RCC 7860 (cell line): ENCODE results near the gene GSG1L.

Experiments used
- DNase-seq: peaks from one replicate; pipeline ENCODE4 v3.0.0-alpha.2; 2015; ENCODE audit warnings: low spot score
- FAIRE-seq: peaks from 2 replicates; lab custom pipeline; 2012; peaks lifted over from hg19 to GRCh38; lab: Jason Lieb, UNC

Gene GSG1L

GRCh38 chr16:27767081-27767480 is 296.4 kb downstream of the GSG1L start:
- no peak for DNase-seq
- no peak for FAIRE-seq

DNA sequence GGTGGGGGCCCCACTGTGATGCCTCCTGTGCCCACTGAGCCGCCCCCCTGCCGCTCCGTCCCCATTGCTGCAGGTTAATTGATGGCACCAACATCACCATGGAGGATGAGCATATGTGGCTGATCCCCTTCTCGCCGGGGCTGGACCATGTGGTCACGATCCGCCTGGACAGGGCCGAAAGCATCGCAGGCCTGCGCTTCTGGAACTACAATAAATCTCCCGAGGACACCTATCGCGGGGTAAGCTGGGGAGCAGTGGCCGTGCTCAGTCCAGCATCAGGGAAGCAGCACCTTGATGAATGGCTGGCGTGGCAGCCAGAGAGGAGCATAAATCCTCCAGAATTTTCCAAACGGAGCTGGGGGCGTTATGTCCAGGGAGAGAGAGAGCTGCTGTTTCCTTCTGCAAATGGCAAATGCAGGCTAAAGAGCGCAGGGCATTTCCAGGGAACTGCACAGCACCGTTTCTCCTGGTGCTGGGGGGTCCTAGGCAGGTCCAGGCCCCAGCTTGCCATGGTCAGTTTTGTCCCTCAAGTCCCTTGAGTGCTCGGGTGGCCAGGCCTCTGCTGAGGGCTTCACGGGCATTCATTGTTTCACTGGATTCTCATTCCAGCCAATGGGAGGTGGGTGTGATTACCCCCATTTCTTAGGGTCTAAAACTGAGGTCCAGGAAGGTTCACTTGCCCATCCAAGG is 297.1 kb downstream of the GSG1L start:
- no peak for DNase-seq

GRCh38 chr16:27764869-27765675 is 298.4 kb downstream of the GSG1L start:
- FAIRE-seq, result no peak
- no peak for DNase-seq

More for the DNA sequence above, 297.1 kb downstream of the GSG1L start:
- no peak for FAIRE-seq

- no peak for FAIRE-seq
- no peak for DNase-seq
Measured at GRCh38 chr16:27764427-27764826, 299.1 kb downstream of the GSG1L start.

DNA sequence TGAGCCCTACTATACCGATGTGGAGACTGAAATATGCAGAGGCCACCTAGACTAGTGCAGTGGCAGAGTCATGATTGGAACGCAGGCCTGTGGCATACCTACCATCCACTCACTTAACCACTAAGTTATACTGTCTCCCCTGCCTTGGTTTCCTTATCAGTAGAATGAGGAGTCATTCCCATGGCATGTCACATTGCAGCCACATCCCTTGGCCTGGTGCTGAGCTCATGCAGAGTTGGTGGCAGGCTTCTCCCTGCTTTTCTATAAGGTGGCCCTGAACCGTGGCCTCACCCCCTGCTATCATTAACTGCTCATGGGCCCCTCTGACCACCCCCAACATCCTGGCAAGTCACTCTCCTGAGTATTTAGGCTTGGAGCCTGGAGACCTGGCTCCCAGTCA is 301.1 kb downstream of the GSG1L start:
- DNase-seq, result peak; percentile 100
- peak; percentile 99 for FAIRE-seq

- DNase-seq, result peak; percentile 97
- FAIRE-seq, result peak; percentile 99
Measured at GRCh38 chr16:27761816-27762215, 301.7 kb downstream of the GSG1L start.

DNA sequence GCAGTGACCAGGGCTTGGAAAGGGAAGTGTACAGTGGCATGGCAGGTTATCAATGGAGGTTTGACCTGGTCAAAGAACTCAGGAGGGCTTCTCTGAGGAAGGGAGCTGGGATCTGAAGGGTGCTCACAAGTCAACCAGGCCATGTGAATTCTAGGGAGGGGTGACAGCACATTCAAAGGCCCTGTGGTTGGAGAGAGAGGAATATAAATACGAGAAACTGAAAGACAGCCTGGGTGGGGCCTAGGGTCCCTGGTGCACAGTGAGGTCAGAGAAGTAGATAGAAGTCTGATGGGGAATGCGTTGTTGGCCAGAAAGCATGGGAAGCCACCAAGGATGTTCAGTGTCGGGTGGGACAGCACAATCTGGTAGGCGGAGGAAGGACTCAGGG is 302.7 kb downstream of the GSG1L start:
- no peak for DNase-seq
- FAIRE-seq, result no peak

GRCh38 chr16:27759967-27760788 is 303.3 kb downstream of the GSG1L start:
- no peak for FAIRE-seq
- DNase-seq, result no peak

GRCh38 chr16:27759301-27759871 is 304.1 kb downstream of the GSG1L start:
- FAIRE-seq, result no peak
- DNase-seq, result peak; percentile 66

DNA sequence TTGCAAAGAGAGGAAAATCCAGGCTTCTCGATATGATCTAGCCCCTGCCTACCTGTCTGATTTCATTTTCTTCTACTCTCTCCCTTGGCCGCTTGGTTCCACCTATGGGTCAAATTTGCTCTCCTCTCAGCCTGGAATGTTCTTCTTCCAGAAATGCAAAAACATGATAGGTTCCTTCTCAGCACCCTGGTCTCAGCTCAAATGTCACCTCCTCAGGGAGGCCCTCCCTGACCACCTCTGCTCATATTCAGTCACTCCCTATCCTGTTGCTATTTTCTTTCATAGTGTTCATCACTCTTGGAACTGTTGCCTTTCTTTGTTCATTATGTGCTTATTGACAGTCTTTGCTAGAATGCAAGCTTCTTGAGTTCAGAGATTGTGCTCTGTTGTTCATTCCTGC is 305.0 kb downstream of the GSG1L start:
- FAIRE-seq (no peak), DNase-seq (no peak)

GRCh38 chr16:27756206-27756970 is 307.1 kb downstream of the GSG1L start:
- DNase-seq, result no peak
- no peak for FAIRE-seq

- FAIRE-seq (no peak), DNase-seq (no peak)
Measured at GRCh38 chr16:27754788-27755690, 308.5 kb downstream of the GSG1L start.

DNA sequence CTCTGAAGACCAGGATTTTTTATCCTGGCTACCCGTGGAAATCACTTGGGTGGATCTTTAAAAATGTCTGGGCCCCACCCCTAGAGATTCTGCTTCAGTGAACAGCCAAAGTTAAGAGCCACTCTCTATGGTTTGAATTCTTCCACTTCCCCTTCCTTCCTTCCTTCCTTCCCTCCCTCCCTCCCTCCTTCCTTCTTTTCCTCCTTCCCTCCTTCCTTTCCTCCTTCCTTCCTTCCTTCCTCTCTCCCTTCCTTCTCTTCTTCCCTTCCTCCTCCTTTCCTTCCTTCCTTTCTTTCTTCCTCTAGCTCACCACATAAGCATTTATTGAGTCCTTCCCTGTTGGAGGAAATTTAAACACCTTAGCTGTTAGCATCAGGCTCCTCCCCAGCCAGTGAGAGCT is 310.0 kb downstream of the GSG1L start:
- DNase-seq, result no peak
- FAIRE-seq, result no peak

- FAIRE-seq (no peak), DNase-seq (no peak)
Measured at GRCh38 chr16:27752241-27752640, 311.3 kb downstream of the GSG1L start.

- no peak for FAIRE-seq
- no peak for DNase-seq
Measured at GRCh38 chr16:27751676-27752075, 311.8 kb downstream of the GSG1L start.

- DNase-seq (no peak), FAIRE-seq (no peak)
Measured at GRCh38 chr16:27751233-27751632, 312.3 kb downstream of the GSG1L start.

DNA sequence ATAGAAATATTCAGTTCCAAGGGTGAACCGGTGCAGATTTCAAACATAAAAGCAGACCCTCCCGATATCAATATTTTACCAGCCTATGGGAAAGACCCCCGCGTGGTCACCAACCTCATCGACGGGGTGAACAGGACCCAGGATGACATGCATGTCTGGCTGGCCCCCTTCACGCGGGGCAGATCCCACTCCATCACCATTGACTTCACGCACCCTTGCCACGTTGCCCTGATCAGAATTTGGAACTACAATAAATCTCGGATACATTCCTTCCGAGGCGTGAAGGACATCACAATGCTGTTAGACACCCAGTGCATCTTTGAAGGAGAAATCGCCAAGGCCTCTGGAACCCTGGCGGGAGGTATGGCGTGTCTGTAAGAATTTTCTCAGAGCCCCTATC is 313.6 kb downstream of the GSG1L start:
- DNase-seq, result no peak
- FAIRE-seq, result no peak

GRCh38 chr16:27749547-27749875 is 314.0 kb downstream of the GSG1L start:
- FAIRE-seq (no peak), DNase-seq (no peak)

DNA sequence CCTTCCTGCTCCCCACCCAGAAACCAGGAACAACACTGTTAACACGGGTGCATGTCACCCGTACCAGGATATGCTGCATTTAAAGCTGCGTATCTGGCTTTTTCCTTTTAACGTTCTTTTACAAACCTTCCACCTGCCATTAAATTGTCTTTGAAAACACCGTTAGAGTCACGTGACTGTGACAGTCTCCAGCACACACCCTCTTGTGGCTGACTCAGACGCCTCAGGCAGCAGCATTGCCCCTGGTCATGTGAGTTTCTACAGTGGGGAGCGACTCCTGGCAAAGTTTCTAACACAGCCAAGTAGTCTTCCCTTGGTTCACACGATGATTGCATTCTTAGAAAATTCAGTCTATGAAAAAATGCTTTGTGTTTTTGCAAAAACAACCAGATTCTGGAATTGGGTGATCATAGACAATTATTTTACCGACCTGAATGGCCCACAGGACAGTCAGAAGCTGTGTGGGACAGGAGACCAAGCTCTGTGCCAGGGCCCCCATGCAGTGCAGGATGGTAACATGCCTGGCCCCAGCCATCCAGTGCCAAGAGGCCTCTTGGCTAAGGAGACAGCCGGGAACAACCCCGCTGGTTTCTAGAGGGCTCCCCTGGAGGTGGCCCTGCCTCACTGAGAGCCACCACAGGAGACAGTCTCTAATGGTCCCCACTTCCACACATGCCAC is 314.5 kb downstream of the GSG1L start:
- peak; percentile 67 for FAIRE-seq

More for the DNA sequence above, 314.5 kb downstream of the GSG1L start:
- DNase-seq, result peak; percentile 66
